NCI-H1417 treated with DMSO at 0.1 percent for 48 hours (cell line): ENCODE data around the gene AKAP1.

ENCODE experiments used
- DNase-seq: peaks from one replicate; lab custom pipeline; 2025; lab: John Stamatoyannopoulos, UW

AKAP1 gene

DNA sequence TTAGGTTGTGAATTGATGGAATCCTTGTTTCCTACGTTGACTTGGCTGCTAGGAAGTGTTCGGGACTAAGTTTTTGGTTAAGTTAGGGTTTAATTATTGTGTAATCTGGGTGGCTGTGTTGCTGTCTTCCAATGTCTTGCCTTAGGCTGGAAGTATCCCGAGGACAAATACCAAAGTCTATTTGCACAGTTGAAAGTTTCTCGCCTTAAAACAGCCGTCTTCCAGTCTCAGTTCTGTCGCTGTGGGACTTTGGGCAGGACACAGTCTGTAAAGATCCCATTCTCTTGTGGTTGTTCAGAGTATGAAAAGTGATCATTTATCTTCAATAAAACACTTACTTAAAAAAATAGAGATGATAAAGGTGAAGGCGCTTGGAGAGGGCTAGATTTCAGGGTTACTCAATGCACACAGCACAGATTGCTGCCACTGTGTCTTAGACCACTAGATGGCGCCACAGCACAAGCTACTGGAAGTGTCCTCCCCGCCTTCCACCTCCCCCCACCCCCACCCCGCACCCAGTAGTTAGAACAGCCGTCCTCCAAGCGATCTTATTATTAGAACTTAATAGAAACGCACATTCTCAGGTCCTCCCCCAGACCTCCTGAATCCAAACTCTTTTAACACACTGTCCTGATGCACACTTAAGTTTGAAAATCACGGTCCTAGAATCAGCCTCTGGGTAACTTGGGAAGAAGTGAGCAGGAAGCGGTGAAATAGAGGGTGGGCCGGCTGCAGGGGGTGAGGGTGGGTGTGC lies 45.8 kb downstream of the AKAP1 start:
- peak; percentile 23 for DNase-seq

DNA sequence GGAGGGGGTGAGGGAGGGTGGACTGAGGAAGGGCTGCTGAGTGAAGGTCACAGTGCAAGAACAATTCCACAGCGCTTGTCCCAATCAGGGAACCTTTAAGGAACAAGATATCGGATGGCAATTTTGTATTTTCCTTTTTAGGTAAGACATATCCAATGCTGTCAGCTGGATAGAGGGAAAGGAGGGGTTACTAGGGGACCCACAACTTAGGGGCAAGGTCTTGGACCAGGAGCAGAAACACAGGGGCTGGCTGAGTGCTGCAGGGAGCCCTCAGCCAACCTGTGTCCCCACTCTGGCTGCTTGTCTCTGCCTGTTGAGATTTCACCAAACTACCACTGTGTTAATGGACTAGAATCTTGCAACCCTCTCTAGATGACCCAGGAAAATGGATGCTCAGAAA lies 47.6 kb downstream of the AKAP1 start:
- DNase-seq = no peak

DNA sequence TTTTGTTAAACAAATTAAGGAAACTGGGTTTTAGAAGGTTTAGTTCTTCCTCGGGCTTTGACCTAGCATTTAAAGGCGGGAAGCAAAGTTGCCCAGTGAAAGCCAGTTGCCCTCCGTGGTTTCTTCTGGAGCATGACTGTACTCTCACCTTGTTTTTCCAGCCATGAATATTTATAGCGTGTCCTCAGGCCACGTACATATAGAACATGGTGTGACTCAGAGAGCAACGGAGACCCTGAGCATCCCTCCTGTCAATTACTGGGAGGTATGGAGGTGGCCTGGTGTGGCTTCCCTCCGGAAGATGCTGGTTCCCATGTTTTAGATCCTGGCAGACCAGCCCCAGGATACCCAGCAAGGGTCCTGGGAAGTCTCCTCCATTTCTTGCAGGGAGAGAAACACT lies 48.4 kb downstream of the AKAP1 start:
- no peak for DNase-seq

DNA sequence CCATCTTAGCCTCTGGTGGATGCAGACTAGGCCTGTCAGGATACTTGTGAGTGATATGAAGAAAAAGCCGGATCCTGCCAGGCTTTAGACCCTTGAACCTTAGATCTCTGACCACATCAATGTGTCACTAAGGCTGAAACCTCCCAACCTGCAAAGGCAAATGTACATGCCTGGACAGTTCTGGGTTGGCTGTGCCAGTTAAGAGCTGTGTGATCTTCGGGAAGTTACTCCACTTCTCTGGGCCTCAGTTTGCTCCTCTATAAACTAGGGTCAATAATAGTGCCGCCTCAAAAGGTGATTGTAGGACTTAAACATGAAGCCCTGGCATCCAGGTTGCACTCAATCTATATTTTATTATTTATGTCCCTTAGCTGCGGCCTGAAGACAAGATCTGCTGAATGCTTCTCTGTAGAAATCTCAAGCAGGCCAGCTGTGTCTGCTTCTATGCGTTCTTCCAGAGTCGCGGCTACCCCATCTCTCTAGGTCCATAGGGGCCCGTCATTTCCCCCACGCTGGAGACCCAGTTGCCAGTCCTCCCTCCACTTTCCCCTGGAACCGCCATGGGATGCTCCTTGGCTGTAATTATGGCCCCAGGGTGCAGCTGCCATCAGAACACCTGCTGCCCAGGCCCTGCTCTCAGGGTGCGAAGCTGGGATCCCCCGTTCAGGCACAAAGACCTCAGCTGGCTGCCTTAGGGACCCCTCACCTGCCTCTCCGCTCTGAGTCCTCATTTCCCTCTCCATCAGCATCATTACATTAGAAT lies 50.2 kb downstream of the AKAP1 start:
- DNase-seq = no peak

- DNase-seq = peak; percentile 92
Observed at GRCh38 chr17:57135789-57136291, 50.8 kb downstream of the AKAP1 start.

DNA sequence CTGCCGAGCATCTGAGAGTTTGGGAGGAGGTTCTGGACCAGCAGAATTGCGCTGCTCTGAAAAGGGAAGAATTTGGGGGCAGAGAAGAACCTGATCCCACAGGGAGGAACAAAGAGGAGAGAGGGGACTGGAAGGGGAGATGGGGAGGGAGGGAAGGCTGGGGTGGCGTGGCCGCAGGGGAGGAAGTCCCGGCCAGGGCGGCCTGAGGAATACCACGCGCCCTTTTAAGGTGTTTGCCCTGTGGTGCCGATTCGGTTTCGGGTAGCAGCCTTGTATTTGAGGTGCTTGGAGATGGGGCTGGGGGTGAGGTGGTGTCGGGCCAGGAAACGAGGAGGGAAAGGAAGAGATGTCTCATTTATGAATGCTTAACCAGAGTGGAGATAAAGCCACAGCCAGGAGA lies 51.3 kb downstream of the AKAP1 start:
- DNase-seq = no peak

- DNase-seq = no peak
Observed at GRCh38 chr17:57138030-57138911, 53.2 kb downstream of the AKAP1 start.

DNA sequence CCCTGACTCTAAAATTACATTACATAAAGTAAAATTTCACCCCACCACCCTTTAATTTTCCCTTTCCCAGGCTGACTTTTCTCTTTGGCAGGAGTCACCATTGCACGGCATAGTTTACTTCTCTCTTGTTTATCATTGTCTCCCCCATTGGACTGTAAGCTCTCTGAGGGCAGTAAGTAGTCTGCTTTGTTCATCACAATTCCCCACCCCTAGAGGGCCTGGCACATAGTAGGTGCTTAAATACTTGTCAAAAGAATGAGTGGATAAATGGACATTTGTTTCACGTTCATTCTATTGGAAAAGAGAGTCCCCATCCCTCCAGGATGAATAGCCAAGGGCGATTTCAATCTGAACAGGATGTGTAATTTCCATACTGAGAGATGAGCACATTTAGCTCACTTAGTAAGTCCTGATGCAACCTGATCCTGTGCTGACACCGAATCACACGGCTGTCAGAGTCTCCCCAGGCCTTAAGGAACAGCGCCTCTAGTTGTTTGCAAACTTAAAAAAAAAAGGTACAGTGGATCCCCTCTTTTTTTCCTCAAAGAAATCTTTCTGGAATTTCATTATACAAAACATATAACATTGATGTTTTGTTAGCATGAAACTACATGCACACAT lies 54.0 kb downstream of the AKAP1 start:
- no peak for DNase-seq

DNA sequence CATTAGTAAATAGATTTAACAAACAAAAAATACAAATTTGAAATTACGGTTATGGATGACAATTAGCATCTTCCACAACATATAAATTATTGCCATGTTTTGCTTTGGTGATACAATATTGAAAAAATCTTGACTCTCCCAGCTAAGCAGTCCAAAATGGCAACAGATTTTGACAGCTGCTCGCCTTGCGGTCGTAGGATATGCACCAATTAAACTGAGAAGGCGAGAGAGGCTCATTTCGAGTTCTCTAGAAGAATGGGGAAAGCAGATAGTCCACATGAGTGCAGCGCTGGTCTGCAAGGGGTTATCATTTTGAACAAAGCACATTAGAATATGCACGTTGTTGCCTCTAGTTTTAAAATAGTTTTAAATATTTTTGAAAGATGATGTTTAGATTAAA lies 55.3 kb downstream of the AKAP1 start:
- no peak for DNase-seq

DNA sequence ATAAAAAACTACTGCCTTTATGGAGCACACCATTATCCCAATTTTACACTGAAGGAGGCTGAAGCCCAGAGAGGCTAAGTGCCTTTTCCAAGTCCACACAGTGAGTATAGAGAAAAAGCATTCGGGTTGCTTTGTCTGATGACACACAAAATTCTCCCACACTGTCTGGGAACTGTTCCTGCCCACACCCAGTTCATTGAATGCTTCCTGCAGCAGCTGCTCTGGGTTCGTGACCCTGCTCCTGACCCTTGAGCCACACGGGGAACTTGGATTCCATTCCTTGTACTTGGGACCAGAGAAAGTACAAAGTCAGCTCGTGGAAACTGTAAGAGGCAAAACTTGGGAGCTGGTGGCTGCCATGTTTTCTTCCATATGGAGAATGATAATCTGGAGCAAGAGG lies 57.9 kb downstream of the AKAP1 start:
- DNase-seq = no peak

GRCh38 chr17:57143361-57143760 lies 58.3 kb downstream of the AKAP1 start:
- no peak for DNase-seq

DNA sequence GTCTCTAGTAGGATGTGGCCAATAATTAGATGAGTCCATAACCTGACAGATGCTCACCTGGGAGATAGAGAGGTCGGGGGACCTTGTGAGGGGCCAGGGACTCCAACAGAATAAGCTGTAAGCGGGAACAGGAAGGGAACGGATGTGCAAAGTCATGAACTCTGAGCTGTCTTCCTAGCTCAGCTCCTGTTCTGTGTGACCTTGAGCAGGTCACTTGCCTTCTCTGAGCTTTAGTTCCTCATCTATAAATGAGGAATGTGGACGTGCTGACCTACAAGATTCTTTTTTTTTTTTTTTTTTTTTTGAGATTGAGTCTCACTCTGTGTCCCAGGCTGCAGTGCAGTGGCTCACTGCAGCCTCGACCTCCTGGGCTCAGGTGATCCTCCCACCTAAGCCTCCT lies 58.9 kb downstream of the AKAP1 start:
- DNase-seq = no peak

- no peak for DNase-seq
Observed at GRCh38 chr17:57144567-57144966, 59.5 kb downstream of the AKAP1 start.

DNA sequence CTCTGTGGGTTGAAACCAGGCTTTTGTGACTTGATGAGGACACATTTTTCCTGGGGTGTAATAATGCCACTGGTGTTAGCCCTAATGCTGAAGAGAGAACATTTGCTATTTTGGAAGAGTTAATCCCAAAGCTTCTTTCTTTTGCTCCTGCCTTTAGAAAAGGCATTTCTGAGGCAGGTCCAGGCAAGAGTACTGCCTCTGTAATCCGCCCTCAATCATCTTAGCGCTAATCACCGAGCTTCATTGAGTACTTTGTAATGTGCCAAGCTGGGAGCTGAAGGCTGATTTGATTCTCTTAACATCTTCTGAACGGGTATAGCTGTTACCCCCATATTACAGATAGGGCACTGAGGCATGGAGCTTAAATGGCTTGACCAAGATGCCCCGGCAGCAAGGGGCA lies 60.3 kb downstream of the AKAP1 start:
- DNase-seq = no peak

- no peak for DNase-seq
Observed at GRCh38 chr17:57146273-57146672, 61.2 kb downstream of the AKAP1 start.

GRCh38 chr17:57151798-57152197 lies 66.8 kb downstream of the AKAP1 start:
- DNase-seq = no peak

- no peak for DNase-seq
Observed at GRCh38 chr17:57152967-57153528, 68.0 kb downstream of the AKAP1 start.

DNA sequence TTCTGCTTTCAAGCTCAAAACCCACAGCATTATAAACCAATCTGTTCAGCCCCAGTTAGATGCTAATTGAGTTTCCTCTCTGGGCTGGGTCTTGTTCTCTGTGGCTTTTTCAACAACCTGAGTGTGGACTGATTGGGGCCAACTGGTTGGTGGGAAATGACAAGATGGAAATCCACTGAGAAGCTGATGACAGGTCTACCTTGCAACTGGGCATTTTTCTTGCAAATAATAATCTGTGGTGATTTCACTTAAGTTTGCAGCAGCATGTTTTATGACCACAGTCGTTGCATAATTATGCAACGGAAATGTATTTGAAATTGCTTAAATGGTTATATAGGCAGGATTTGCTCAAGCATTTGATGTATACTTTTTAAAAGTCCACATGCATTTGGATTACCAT lies 69.9 kb downstream of the AKAP1 start:
- no peak for DNase-seq

GRCh38 chr17:57158325-57158724 lies 73.3 kb downstream of the AKAP1 start:
- DNase-seq = no peak

- DNase-seq = no peak
Observed at GRCh38 chr17:57158795-57159194, 73.7 kb downstream of the AKAP1 start.

GRCh38 chr17:57160624-57161023 lies 75.6 kb downstream of the AKAP1 start:
- no peak for DNase-seq

DNA sequence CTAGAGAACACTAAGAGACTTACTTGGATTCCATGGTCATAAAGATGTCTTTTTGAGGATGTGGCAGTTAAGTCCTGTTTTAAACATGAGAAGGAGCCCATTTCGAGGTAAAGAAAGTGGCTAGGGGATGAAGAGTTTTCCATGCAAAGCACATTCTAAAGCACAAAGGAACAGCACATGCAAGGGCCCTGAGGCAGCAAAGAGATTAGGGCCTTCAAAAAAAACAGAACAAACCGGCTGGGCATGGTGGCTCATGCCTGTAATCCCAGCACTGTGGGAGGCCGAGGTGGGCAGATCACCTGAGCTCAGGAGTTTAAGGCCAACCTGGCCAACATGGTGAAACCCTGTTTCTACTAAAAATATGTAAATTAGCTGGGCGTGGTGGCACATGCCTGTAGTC lies 79.8 kb downstream of the AKAP1 start:
- no peak for DNase-seq
